Tibial artery (tissue), 4 donors: ENCODE measurements around the gene CHMP3.
A peak's percentile ranks its signal among the peaks of the same experiment; 100 is the strongest.

Experiments used
- DNase-seq, 2 donors: peaks; one replicate each; pipeline ENCODE4 v3.0.0-alpha.2; 2019
- H3K27ac ChIP-seq, 2 donors: fragments of 200-600 bp; sonication (generic) in 1 of 2; 1 replicate in 1 of 2; 2 replicates in 1 of 2; pipeline ENCODE4 v1.5.1; 2018 to 2019; ENCODE audit warnings: mild to moderate bottlenecking in 1 of 2
- H3K27me3 ChIP-seq, 2 donors: fragments of 200-600 bp; sonication (generic) in 1 of 2; one replicate each; pipeline versions ENCODE4 v1.5.1 to v1.6.0; 2016 to 2019
- H3K36me3 ChIP-seq, 3 donors: fragments of 200-600 bp; sonication (generic) in 2 of 3; one replicate each; pipeline ENCODE4 v1.5.1; 2016 to 2019; ENCODE audit warnings: mild to moderate bottlenecking in 2 of 3
- H3K4me1 ChIP-seq, 4 donors: fragments of 200-600 bp; sonication (generic) in 2 of 4; 1 replicate in 3 of 4; 2 replicates in 1 of 4; pipeline ENCODE4 v1.5.1; 2016 to 2019
- H3K4me3 ChIP-seq, 2 donors: fragments of 200-600 bp; sonication (generic) in 1 of 2; 1 replicate in 1 of 2; 2 replicates in 1 of 2; pipeline ENCODE4 v1.5.1; 2018 to 2019; ENCODE audit warnings: mild to moderate bottlenecking in 2 of 2
- H3K9me3 ChIP-seq, 3 donors: fragments of 200-600 bp; sonication (generic) in 1 of 3; one replicate each; pipeline ENCODE4 v1.5.1; 2016 to 2019
- intact Hi-C: fragments of 100-400 bp; cut with DNase I; formaldehyde crosslinking; loops from one replicate; pipeline ENCODE4 v1.15.0; 2023; ENCODE audit warnings: low total_unique reads
- TF ChIP-seq, protein P1 (sequence below), 2 experiments: fragments of 200-600 bp in 1 of 2; fragments of 450-650 bp in 1 of 2; IDR thresholded peaks; one replicate each; pipeline ENCODE4 v1.5.1; 2017 to 2019; ENCODE audit warnings: antibody characterized with exemption in 2 of 2, mild to moderate bottlenecking in 1 of 2, moderate library complexity in 1 of 2

The CHMP3 gene

DNA sequence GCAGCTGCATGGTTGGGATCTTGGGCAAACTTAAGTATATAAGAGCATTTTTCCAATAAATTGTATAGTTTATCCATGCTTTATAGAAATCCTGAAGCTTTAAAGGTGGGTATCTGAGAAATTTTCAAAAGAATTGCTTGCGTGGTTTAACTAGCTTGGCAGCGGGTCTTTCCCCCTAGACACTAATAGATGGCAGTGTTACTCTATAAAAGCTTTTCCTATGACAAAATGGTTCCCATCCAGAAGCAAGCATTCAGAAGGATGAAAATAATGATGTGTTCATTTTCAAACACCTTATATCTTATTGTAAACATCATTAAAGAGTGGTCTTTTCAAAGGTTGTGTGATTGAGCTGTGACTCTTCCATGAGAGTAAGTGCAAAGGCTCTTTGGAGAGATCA, 76.2 kb downstream of the CHMP3 start:
- Histone ChIP-seq H3K4me1 (peaks cover 0 to 48% (median 14%) of the 10 kb centered on the region in 4 donors), H3K9me3 (no peaks in the 10 kb centered on the region), H3K4me3 (no peak overlapping the region), H3K27ac (no peak overlapping the region), H3K27me3 (no peaks in the 10 kb centered on the region), H3K36me3 (peaks cover 94 to 99% (median 98%) of the 10 kb centered on the region in 3 donors)
- TF ChIP-seq, protein P1, sequence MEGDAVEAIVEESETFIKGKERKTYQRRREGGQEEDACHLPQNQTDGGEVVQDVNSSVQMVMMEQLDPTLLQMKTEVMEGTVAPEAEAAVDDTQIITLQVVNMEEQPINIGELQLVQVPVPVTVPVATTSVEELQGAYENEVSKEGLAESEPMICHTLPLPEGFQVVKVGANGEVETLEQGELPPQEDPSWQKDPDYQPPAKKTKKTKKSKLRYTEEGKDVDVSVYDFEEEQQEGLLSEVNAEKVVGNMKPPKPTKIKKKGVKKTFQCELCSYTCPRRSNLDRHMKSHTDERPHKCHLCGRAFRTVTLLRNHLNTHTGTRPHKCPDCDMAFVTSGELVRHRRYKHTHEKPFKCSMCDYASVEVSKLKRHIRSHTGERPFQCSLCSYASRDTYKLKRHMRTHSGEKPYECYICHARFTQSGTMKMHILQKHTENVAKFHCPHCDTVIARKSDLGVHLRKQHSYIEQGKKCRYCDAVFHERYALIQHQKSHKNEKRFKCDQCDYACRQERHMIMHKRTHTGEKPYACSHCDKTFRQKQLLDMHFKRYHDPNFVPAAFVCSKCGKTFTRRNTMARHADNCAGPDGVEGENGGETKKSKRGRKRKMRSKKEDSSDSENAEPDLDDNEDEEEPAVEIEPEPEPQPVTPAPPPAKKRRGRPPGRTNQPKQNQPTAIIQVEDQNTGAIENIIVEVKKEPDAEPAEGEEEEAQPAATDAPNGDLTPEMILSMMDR (IDR thresholded peaks at IDR 0.05): no peak
- DNase-seq: no peak
- intact Hi-C loops: no loop called here

DNA sequence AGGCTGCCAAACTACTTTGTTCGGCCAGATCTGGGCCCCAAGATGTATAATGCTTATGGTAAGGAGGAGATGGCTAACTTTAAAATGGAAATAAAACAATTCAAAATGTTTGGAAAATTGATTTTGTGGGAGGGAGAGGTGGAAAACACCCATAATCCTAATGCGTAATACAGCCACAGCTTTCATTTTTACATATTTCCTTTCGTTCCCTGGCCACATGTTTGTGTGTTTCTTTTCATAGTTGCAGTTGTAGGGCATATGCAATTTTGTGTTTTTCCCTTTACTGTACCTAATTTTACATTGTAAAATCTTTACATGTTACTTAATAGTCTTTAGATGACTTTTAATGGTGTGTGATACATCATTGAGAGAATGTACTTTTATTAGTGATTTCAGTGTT, 77.4 kb downstream of the CHMP3 start:
- no peak for DNase-seq
- intact Hi-C loops: no loop called here
- H3K27ac ChIP-seq: peak overlapping the region; percentile 76 to 80
- TF ChIP-seq, protein P1 (IDR thresholded peaks at IDR 0.05): no peak
- H3K4me1 ChIP-seq: peaks cover 0 to 52% (median 21%) of the 10 kb centered on the region in 4 donors
- H3K27me3 ChIP-seq: no peaks in the 10 kb centered on the region
- no peak overlapping the region for H3K4me3 ChIP-seq
- no peaks in the 10 kb centered on the region for H3K9me3 ChIP-seq
- H3K36me3 ChIP-seq: peaks cover 93 to 99% (median 96%) of the 10 kb centered on the region in 3 donors

DNA sequence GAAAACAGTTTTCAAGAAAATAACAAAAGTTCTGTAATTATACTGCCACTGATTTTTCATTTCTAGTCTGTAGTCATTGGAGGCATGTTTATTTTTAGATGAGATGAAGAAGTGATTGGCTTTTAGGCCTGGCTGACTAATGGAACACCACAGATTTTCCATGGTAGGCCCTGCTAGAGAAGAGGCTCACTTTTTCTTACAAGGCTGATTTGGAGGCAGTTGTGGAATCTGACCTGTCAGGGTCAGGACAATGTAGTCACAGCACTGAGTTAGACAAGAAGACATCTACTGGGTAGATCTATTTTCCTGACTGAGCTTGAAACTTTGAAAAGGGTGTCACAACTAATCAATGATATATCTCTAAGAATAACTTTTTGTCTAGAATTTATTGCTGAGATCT, 78.1 kb downstream of the CHMP3 start:
- H3K36me3 ChIP-seq: peaks cover 93 to 99% (median 96%) of the 10 kb centered on the region in 3 donors
- H3K4me1 ChIP-seq: peaks cover 0 to 56% (median 21%) of the 10 kb centered on the region in 4 donors
- no peak for DNase-seq
- no peaks in the 10 kb centered on the region for H3K27me3 ChIP-seq
- no peak overlapping the region for H3K4me3 ChIP-seq
- H3K9me3 ChIP-seq: no peaks in the 10 kb centered on the region
- intact Hi-C loops: no loop called here
- H3K27ac ChIP-seq: peak overlapping the region; percentile 76 to 80
- TF ChIP-seq, protein P1 (IDR thresholded peaks at IDR 0.05): no peak

DNA sequence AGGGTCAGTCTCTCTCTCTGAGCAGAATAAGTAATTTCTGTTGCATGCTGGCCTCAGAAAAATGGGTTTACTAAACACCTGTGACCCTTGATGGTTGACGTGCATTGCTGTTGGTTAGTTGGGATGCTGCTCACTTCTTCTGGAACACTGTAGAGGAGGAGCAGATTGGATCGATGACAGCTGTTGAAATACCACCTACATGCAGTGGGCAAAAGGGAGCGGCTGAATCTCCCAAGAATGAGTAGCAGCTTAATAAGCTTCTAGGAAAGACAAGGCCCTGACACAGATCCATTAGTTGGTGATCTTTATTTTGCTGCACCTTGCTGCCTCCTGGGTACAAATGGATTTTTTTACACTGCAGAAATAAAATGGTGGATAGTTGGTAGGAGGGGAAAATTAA, 78.9 kb downstream of the CHMP3 start:
- Histone ChIP-seq H3K27me3 (no peaks in the 10 kb centered on the region), H3K4me3 (no peak overlapping the region), H3K27ac (peak overlapping the region; percentile 76 to 80), H3K36me3 (peaks cover 93 to 99% (median 95%) of the 10 kb centered on the region in 3 donors), H3K9me3 (no peaks in the 10 kb centered on the region), H3K4me1 (peaks cover 0 to 62% (median 21%) of the 10 kb centered on the region in 4 donors)
- no peak for DNase-seq
- TF ChIP-seq, protein P1 (IDR thresholded peaks at IDR 0.05): no peak
- intact Hi-C loops: no loop called here

DNA sequence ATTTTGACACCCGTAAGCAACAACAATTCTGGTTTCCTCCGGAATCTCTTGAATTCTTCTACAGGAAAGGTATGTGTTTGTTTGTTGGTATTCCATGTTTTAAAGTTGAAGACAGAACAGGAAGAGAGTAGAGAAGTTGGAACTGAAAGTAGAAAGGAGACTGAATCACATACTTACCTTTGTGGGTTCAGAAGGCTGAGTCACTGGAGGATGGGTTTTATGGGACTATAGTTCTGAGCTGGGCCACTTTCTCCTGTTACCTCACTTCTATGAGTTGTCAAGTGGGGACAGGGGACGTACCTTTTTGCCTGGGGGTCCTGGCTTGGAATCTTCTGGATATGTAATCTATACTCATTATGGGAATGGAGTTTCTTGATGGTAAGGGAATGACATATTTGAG, 81.2 kb downstream of the CHMP3 start:
- H3K4me1 ChIP-seq: peaks cover 0 to 72% (median 26%) of the 10 kb centered on the region in 4 donors
- H3K4me3 ChIP-seq: no peak overlapping the region
- H3K9me3 ChIP-seq: no peaks in the 10 kb centered on the region
- TF ChIP-seq, protein P1 (IDR thresholded peaks at IDR 0.05): no peak
- no peak for DNase-seq
- no peaks in the 10 kb centered on the region for H3K27me3 ChIP-seq
- intact Hi-C loops: no loop called here
- peak overlapping the region; percentile 76 to 80 for H3K27ac ChIP-seq
- peaks cover 88 to 97% (median 97%) of the 10 kb centered on the region in 3 donors for H3K36me3 ChIP-seq

DNA sequence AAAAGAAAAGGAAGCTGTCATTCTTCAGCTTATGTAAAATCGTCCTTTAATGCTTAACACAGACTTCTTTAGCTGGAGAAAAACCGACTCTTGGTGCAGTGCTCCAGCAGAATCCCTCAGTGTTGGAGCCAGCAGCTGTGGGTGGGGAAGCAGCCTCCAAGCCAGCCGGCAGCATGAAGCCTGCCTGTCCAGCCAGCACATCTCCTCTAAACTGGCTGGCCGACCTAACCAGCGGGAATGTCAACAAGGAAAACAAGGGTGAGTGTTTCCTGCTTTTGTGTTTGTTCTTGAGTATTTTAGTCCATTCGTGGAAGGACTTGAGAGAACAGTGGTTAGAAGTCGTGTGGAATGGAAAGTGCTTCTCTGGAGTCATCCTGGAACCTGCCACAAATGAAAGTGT, 83.1 kb downstream of the CHMP3 start:
- intact Hi-C loops: no loop called here
- no peak overlapping the region for H3K4me3 ChIP-seq
- H3K4me1 ChIP-seq: peaks cover 0 to 84% (median 40%) of the 10 kb centered on the region in 4 donors
- peaks cover 72 to 93% (median 84%) of the 10 kb centered on the region in 3 donors for H3K36me3 ChIP-seq
- H3K27me3 ChIP-seq: no peaks in the 10 kb centered on the region
- DNase-seq: peak in 1 of 2 donors; percentile 31
- H3K9me3 ChIP-seq: no peaks in the 10 kb centered on the region
- peak overlapping the region; percentile 17 to 76 for H3K27ac ChIP-seq
- TF ChIP-seq, protein P1 (IDR thresholded peaks at IDR 0.05): no peak
